Measurements from ENCODE around the gene CTIF.

Gene CTIF

DNA sequence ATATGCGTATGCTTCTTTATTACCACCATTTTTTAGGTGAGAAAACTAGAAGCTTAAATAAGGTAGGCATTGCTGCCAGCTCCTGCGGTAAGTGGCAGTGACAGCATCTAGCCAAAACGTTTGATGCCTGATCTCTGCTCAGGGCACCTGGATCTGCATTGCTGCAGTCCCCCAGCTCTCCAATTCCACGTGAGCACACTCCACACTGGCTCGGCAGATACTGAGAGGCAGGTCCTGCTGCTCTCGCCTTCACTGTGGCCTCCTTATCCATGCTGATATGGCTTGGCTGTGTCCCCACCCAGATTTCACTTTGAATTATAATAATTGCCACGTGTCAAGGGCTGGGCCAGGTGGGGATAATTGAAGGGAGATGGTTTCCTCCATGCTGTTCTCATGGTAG, 160.9 kb downstream of the CTIF start:
- no peaks in the 10 kb centered on the region for H3K27me3 ChIP-seq (replicated peaks; ENCODE audit: control insufficient read depth, insufficient read depth, low read length, poor library complexity, severe bottlenecking)
- H3K27ac ChIP-seq (ENCODE audit: insufficient read depth, low read length, poor library complexity, severe bottlenecking) = no peak overlapping the region
- no peaks in the 10 kb centered on the region for H3K4me1 ChIP-seq (ENCODE audit: control insufficient read depth, insufficient read depth, low read length, poor library complexity, severe bottlenecking)
- no peaks in the 10 kb centered on the region for H3K36me3 ChIP-seq (ENCODE audit: control insufficient read depth, insufficient read depth, low read length)
- DNase-seq = no peak
- no peaks in the 10 kb centered on the region for H3K9me3 ChIP-seq (ENCODE audit: control insufficient read depth, low read length)
- no peak overlapping the region for H3K4me3 ChIP-seq (ENCODE audit: insufficient read depth, low read depth, low read length, poor library complexity, severe bottlenecking)

DNA sequence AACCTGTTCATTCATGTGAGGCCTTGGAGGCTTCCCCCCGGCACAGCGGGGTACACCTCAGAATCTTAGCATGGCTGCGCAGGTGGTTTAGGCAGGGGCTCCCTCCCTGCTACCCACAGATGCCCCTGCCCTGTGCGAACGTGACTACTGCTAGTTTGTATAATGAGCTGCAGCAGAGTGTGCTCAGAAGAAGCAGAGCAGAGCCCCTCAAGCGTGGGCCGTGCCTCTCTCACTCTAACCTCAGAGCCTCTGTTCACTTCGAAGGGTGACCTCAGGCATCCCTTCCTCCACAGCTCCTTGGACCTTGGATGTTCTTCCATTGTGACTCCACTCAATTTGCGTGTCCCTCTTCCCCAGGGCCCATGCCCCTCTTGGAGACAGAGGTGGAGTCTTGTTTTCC, 161.6 kb downstream of the CTIF start:
- no peaks in the 10 kb centered on the region for H3K9me3 ChIP-seq (ENCODE audit: control insufficient read depth, low read length)
- no peaks in the 10 kb centered on the region for H3K36me3 ChIP-seq (ENCODE audit: control insufficient read depth, insufficient read depth, low read length)
- no peaks in the 10 kb centered on the region for H3K27me3 ChIP-seq (replicated peaks; ENCODE audit: control insufficient read depth, insufficient read depth, low read length, poor library complexity, severe bottlenecking)

DNA sequence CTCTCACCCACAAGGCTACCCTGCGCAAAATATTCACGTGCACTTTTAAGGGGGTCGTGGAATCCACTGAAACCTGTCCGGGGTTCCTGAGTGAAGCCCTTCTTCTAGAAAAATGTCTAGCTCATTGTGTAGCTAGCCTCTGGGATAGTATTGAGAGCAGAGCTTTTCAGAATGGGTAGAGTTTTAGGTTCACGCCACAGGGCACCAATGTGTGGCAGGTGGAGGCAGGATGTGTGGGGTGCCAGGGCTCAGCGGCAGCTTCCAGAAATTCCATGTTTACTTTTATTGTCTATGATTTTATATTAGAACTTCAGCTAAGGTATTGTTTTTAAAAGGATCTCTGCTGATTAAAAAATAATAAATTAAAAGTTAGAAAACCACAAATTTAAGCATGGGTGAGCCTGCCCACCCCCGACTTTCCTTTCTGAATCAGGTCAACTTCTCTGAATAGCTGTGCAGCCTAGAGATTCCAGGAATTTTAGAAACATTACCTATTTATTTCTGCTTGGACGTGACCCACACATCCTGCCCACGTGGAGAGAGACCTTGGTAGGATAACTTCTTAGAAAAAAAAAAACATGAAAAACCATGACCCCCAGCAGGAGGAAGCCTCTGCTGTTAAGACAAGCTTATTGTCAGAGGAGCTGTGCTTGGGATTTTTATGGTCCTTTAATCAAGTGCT, 163.7 kb downstream of the CTIF start:
- Histone ChIP-seq H3K27me3 (replicated peaks; ENCODE audit: control insufficient read depth, insufficient read depth, low read length, poor library complexity, severe bottlenecking) (no peaks in the 10 kb centered on the region), H3K36me3 (ENCODE audit: control insufficient read depth, insufficient read depth, low read length) (no peaks in the 10 kb centered on the region), H3K4me1 (ENCODE audit: control insufficient read depth, insufficient read depth, low read length, poor library complexity, severe bottlenecking) (no peaks in the 10 kb centered on the region), H3K9me3 (ENCODE audit: control insufficient read depth, low read length) (no peaks in the 10 kb centered on the region), H3K27ac (ENCODE audit: insufficient read depth, low read length, poor library complexity, severe bottlenecking) (no peak overlapping the region), H3K4me3 (ENCODE audit: insufficient read depth, low read depth, low read length, poor library complexity, severe bottlenecking) (no peak overlapping the region)
- no peak for DNase-seq

More for the DNA sequence above, 161.6 kb downstream of the CTIF start:
- DNase-seq = no peak
- Histone ChIP-seq H3K27ac (ENCODE audit: insufficient read depth, low read length, poor library complexity, severe bottlenecking) (no peak overlapping the region), H3K4me3 (ENCODE audit: insufficient read depth, low read depth, low read length, poor library complexity, severe bottlenecking) (no peak overlapping the region), H3K4me1 (ENCODE audit: control insufficient read depth, insufficient read depth, low read length, poor library complexity, severe bottlenecking) (no peaks in the 10 kb centered on the region)

DNA sequence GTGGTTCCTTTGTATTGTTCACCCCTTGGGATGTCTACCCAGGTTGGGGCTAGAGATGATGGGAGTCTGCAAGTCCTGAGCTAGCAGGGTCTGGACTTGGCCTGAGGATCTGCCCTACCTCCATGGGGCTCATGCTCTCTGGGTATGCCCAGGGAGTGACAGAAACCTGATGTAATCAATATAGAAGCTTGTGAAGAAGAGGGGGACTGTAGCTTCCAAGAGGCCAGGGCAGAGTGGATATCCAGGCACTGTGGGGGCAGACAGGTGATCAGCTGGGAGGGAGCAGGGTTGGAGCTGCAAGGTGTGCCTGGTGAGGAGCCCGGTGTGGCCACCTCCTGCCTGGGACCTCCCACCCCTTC, 164.2 kb downstream of the CTIF start:
- Histone ChIP-seq H3K36me3 (ENCODE audit: control insufficient read depth, insufficient read depth, low read length) (no peaks in the 10 kb centered on the region), H3K4me1 (ENCODE audit: control insufficient read depth, insufficient read depth, low read length, poor library complexity, severe bottlenecking) (no peaks in the 10 kb centered on the region)
- DNase-seq = no peak

DNA sequence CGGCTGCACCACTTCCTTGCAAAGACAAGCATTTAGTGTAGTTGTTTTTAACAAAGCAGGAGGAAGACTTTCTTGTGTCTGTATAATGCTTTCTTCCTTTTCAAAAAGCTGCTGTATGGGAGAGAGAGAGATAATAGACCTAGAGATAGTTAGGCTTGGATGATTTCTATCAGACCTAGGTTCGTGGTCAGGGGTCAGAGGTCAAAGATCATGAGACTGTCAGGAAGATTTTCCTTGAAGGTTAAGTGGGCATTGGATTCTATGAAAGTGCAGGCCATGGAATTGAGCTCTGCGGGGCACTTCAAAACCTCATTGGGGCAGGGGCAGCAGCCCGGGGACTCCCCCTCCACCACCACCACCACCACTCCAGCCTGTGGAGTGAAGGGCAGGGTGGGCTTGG, 164.6 kb downstream of the CTIF start:
- Histone ChIP-seq H3K4me1 (ENCODE audit: control insufficient read depth, insufficient read depth, low read length, poor library complexity, severe bottlenecking) (no peaks in the 10 kb centered on the region), H3K4me3 (ENCODE audit: insufficient read depth, low read depth, low read length, poor library complexity, severe bottlenecking) (no peak overlapping the region), H3K9me3 (ENCODE audit: control insufficient read depth, low read length) (no peaks in the 10 kb centered on the region), H3K36me3 (ENCODE audit: control insufficient read depth, insufficient read depth, low read length) (no peaks in the 10 kb centered on the region), H3K27ac (ENCODE audit: insufficient read depth, low read length, poor library complexity, severe bottlenecking) (no peak overlapping the region), H3K27me3 (replicated peaks; ENCODE audit: control insufficient read depth, insufficient read depth, low read length, poor library complexity, severe bottlenecking) (no peaks in the 10 kb centered on the region)
- DNase-seq = no peak

More for the DNA sequence above, 164.2 kb downstream of the CTIF start:
- Histone ChIP-seq H3K9me3 (ENCODE audit: control insufficient read depth, low read length) (no peaks in the 10 kb centered on the region), H3K4me3 (ENCODE audit: insufficient read depth, low read depth, low read length, poor library complexity, severe bottlenecking) (no peak overlapping the region), H3K27ac (ENCODE audit: insufficient read depth, low read length, poor library complexity, severe bottlenecking) (no peak overlapping the region), H3K27me3 (replicated peaks; ENCODE audit: control insufficient read depth, insufficient read depth, low read length, poor library complexity, severe bottlenecking) (no peaks in the 10 kb centered on the region)

DNA sequence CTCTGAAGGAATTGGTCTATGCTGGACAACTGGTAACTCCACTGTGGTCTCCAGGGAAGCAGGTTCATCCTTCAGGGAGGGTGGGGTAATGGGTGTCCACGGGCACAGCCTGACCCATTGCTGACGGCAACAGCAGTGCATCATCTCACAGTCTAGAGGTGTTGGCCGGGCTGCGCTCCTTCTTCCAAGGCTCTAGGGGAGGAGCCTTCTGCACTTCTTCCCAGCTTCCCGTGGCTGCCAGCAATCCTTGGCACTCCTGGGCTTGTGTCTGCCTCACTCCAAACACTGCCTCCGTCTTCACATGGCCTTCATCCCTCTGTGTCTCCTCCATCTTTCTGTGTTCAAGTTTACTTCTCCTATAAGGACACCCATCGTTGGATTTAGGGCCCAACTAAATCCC, 166.2 kb downstream of the CTIF start:
- no peaks in the 10 kb centered on the region for H3K9me3 ChIP-seq (ENCODE audit: control insufficient read depth, low read length)
- no peaks in the 10 kb centered on the region for H3K4me1 ChIP-seq (ENCODE audit: control insufficient read depth, insufficient read depth, low read length, poor library complexity, severe bottlenecking)
- no peaks in the 10 kb centered on the region for H3K36me3 ChIP-seq (ENCODE audit: control insufficient read depth, insufficient read depth, low read length)
- H3K27ac ChIP-seq (ENCODE audit: insufficient read depth, low read length, poor library complexity, severe bottlenecking) = no peak overlapping the region
- no peak overlapping the region for H3K4me3 ChIP-seq (ENCODE audit: insufficient read depth, low read depth, low read length, poor library complexity, severe bottlenecking)
- no peak for DNase-seq
- H3K27me3 ChIP-seq (replicated peaks; ENCODE audit: control insufficient read depth, insufficient read depth, low read length, poor library complexity, severe bottlenecking) = no peaks in the 10 kb centered on the region

DNA sequence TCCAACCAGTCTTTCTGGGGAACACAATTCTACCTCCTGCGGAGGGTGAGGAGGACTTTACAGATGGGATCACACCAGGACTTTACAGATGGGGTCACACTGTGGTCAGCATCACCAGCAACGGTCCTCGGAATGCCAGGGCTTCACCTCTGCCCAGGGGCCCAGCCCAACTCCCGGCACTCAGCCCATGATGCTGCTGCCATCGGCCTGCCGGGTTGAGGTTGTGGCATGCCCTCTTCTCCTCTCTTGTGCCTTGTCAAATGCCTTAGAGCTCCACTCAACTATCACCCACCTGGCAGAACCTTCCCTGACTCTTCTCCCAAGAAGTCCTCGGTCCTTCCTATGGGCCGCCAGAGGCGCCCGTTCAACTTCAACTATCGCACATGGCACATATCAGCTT, 166.7 kb downstream of the CTIF start:
- H3K36me3 ChIP-seq (ENCODE audit: control insufficient read depth, insufficient read depth, low read length) = no peaks in the 10 kb centered on the region
- H3K4me1 ChIP-seq (ENCODE audit: control insufficient read depth, insufficient read depth, low read length, poor library complexity, severe bottlenecking) = no peaks in the 10 kb centered on the region
- no peak overlapping the region for H3K27ac ChIP-seq (ENCODE audit: insufficient read depth, low read length, poor library complexity, severe bottlenecking)
- H3K9me3 ChIP-seq (ENCODE audit: control insufficient read depth, low read length) = no peaks in the 10 kb centered on the region
- DNase-seq = no peak
- H3K27me3 ChIP-seq (replicated peaks; ENCODE audit: control insufficient read depth, insufficient read depth, low read length, poor library complexity, severe bottlenecking) = no peaks in the 10 kb centered on the region
- H3K4me3 ChIP-seq (ENCODE audit: insufficient read depth, low read depth, low read length, poor library complexity, severe bottlenecking) = no peak overlapping the region

DNA sequence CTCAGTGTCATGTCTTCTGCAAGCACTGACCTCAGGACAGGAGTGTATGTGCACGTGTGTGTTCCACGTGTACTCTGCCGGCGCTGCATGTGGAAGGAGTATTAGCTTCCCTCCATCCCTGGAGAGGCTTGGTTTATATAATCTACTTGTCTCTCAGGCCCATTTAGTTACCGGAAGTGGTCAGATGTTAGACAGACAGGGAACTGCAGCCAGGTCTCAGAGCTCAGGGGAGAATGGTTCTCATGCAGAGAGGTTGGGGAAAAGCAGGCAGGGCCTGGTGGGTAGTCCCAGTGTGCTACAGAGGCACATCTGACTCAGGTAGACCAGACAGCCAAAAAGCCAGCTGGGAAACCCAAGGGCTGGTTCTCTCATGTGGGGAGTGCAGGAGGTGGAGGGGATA, 167.9 kb downstream of the CTIF start:
- no peak overlapping the region for H3K4me3 ChIP-seq (ENCODE audit: insufficient read depth, low read depth, low read length, poor library complexity, severe bottlenecking)
- no peaks in the 10 kb centered on the region for H3K27me3 ChIP-seq (replicated peaks; ENCODE audit: control insufficient read depth, insufficient read depth, low read length, poor library complexity, severe bottlenecking)
- no peaks in the 10 kb centered on the region for H3K4me1 ChIP-seq (ENCODE audit: control insufficient read depth, insufficient read depth, low read length, poor library complexity, severe bottlenecking)
- no peaks in the 10 kb centered on the region for H3K9me3 ChIP-seq (ENCODE audit: control insufficient read depth, low read length)
- H3K36me3 ChIP-seq (ENCODE audit: control insufficient read depth, insufficient read depth, low read length) = no peaks in the 10 kb centered on the region
- DNase-seq = no peak
- H3K27ac ChIP-seq (ENCODE audit: insufficient read depth, low read length, poor library complexity, severe bottlenecking) = no peak overlapping the region

DNA sequence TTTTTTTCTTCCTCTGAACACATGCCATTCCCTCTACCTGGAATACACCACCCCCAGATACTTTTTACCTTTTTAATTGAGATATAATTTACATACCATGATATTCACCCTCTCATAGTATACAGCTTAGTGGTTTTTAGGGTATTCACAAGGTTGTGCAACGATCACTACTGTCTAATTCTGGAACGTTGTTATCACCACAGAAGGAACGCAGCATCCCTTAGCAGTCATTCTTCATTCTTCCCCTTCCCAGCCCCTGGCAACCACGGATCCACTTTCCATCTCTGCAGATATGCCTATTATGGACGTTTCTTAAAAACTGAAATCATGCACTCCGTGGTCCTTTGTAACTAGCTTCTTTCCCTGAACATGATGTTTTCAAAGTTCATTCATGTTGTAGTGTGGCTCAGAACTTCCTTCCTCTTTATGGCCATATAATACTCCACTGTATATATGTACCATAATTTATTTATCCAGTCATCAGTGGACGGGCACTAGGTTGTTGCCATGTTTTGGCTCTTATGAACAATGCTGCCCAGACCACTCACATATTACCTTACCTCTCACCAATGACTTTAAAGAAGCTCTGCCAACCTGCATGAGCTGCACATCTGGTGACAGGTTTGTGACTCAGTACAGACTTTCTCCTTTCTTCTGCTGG, 168.9 kb downstream of the CTIF start:
- H3K4me3 ChIP-seq (ENCODE audit: insufficient read depth, low read depth, low read length, poor library complexity, severe bottlenecking) = no peak overlapping the region
- H3K27me3 ChIP-seq (replicated peaks; ENCODE audit: control insufficient read depth, insufficient read depth, low read length, poor library complexity, severe bottlenecking) = no peaks in the 10 kb centered on the region
- DNase-seq = no peak
- H3K27ac ChIP-seq (ENCODE audit: insufficient read depth, low read length, poor library complexity, severe bottlenecking) = no peak overlapping the region
- no peaks in the 10 kb centered on the region for H3K36me3 ChIP-seq (ENCODE audit: control insufficient read depth, insufficient read depth, low read length)
- H3K9me3 ChIP-seq (ENCODE audit: control insufficient read depth, low read length) = no peaks in the 10 kb centered on the region
- H3K4me1 ChIP-seq (ENCODE audit: control insufficient read depth, insufficient read depth, low read length, poor library complexity, severe bottlenecking) = no peaks in the 10 kb centered on the region

DNA sequence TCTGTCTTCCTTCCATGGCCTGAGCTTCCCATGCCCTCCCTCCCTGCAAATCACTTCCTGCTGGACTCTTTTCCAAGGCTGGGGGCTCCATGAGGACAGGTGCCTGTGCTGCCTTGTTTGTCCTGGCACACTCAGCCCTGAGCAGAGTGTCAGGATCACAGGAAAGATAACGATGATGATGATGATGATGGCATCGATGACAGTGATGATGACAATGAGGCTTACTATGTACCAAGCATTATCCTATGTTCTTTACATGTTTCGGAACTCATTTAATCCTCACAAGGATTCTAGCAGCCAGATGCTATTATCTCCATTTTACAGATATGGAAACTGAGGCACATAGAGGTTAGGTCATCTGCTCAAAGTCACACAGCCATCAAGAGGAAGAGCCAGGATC, 170.0 kb downstream of the CTIF start:
- H3K4me1 ChIP-seq (ENCODE audit: control insufficient read depth, insufficient read depth, low read length, poor library complexity, severe bottlenecking) = no peaks in the 10 kb centered on the region
- no peaks in the 10 kb centered on the region for H3K9me3 ChIP-seq (ENCODE audit: control insufficient read depth, low read length)
- no peak for DNase-seq
- no peak overlapping the region for H3K4me3 ChIP-seq (ENCODE audit: insufficient read depth, low read depth, low read length, poor library complexity, severe bottlenecking)
- no peaks in the 10 kb centered on the region for H3K36me3 ChIP-seq (ENCODE audit: control insufficient read depth, insufficient read depth, low read length)
- H3K27ac ChIP-seq (ENCODE audit: insufficient read depth, low read length, poor library complexity, severe bottlenecking) = no peak overlapping the region
- H3K27me3 ChIP-seq (replicated peaks; ENCODE audit: control insufficient read depth, insufficient read depth, low read length, poor library complexity, severe bottlenecking) = no peaks in the 10 kb centered on the region

Measured in effector memory CD4-positive, alpha-beta T cell (primary cell).